Measurements from ENCODE around the gene STX10.

Gene STX10

GRCh38 chr19:13099073-13099999 is 50.8 kb downstream of the STX10 start:
- no peak for DNase-seq

GRCh38 chr19:13098277-13099072 is 51.7 kb downstream of the STX10 start:
- no peak for DNase-seq

GRCh38 chr19:13097463-13098258 is 52.5 kb downstream of the STX10 start:
- no peak for DNase-seq

GRCh38 chr19:13097033-13097462 is 53.1 kb downstream of the STX10 start:
- no peak for DNase-seq

GRCh38 chr19:13095934-13096927 is 53.9 kb downstream of the STX10 start:
- DNase-seq, result no peak

GRCh38 chr19:13095393-13095784 is 54.8 kb downstream of the STX10 start:
- no peak for DNase-seq

- no peak for DNase-seq
These were observed 55.3 kb downstream of the STX10 start for GRCh38 chr19:13094771-13095392.

GRCh38 chr19:13094106-13094504 is 56.1 kb downstream of the STX10 start:
- DNase-seq, result peak in 1 of 2 experiments; percentile 41

Data from NCI-H446 (cell line).